Suprapubic skin (tissue), 4 donors: ENCODE measurements around the gene ETV3L. TPM values are rescaled to one million over a fixed set of nuclear protein-coding genes. Genes with fewer than 3 reads are reported as not detected.

Experiments used
- DNase-seq, 2 donors: peaks; one replicate each; pipeline ENCODE4 v3.0.0-alpha.2; 2019; ENCODE audit warnings: low spot score in 2 of 2
- H3K27ac ChIP-seq: fragments of 200-600 bp; sonication (generic); one replicate; pipeline ENCODE4 v1.5.1; 2019
- H3K27me3 ChIP-seq: fragments of 200-600 bp; sonication (generic); one replicate; pipeline ENCODE4 v1.5.1; 2019
- H3K36me3 ChIP-seq: fragments of 200-600 bp; sonication (generic); one replicate; pipeline ENCODE4 v1.5.1; 2019
- H3K4me1 ChIP-seq: fragments of 200-600 bp; sonication (generic); one replicate; pipeline ENCODE4 v1.5.1; 2019
- H3K4me3 ChIP-seq: fragments of 200-600 bp; sonication (generic); one replicate; pipeline ENCODE4 v1.5.1; 2019; ENCODE audit warnings: mild to moderate bottlenecking
- H3K9me3 ChIP-seq: fragments of 200-600 bp; sonication (generic); one replicate; pipeline ENCODE4 v1.5.1; 2019
- EP300 ChIP-seq: sonication (generic); formaldehyde crosslinking; IDR thresholded peaks from one replicate; pipeline ENCODE4 v1.6.1; 2017; ENCODE audit warnings: antibody characterized with exemption
- POLR2A ChIP-seq, 2 donors: fragments of 450-650 bp; IDR thresholded peaks; one replicate each; pipeline ENCODE4 v1.6.1; 2017; ENCODE audit warnings: antibody characterized with exemption in 2 of 2, mild to moderate bottlenecking in 2 of 2, moderate library complexity in 2 of 2
- POLR2AphosphoS5 ChIP-seq, 3 donors: sonication (generic); formaldehyde crosslinking; IDR thresholded peaks; one replicate each; pipeline ENCODE4 v1.6.1; 2017; ENCODE audit warnings: antibody characterized with exemption in 3 of 3
- WGBS: methylation state at CpG from one replicate; pipeline ENCODE4 v1.1.5; 2018; 5-methylcytosine and 5-hydroxymethylcytosine counted together
- total RNA-seq, 4 donors: library from RNA; depleted of rRNA; stranded (reverse); fragments of >200 nt; gene quantifications; one replicate each; pipeline ENCODE4 v1.1.0, GENCODE V29; 2016
- TF ChIP-seq, protein P1 (sequence below), 2 donors: fragments of 200-600 bp in 1 of 2; fragments of 450-650 bp in 1 of 2; sonication (generic) in 1 of 2; IDR thresholded peaks; one replicate each; pipeline ENCODE4 v1.5.1; 2016 to 2019; ENCODE audit warnings: antibody characterized with exemption in 2 of 2, mild to moderate bottlenecking in 1 of 2, moderate library complexity in 1 of 2

The ETV3L gene
- total RNA-seq, 4 donors from 2014 or later, result not detected

DNA sequence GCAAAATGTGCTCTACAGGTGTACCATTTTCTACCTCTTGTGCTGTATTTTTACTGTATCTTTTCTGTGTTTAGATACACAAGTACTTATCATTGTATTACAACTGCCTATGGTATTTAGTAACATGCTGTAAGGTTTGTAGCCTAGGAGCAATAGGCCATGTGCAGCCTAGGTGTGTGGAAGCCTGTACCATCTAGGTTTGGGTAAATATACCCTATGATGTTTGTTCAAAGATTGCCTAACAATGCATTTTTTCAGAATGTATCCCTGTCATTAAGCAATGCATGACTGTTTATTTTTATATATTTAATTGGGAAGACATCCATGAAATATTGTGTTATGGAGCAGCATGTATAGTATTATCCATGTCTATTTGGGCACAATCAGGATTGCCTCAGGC lies 11.0 kb downstream of the ETV3L start:
- TF ChIP-seq, protein P1, sequence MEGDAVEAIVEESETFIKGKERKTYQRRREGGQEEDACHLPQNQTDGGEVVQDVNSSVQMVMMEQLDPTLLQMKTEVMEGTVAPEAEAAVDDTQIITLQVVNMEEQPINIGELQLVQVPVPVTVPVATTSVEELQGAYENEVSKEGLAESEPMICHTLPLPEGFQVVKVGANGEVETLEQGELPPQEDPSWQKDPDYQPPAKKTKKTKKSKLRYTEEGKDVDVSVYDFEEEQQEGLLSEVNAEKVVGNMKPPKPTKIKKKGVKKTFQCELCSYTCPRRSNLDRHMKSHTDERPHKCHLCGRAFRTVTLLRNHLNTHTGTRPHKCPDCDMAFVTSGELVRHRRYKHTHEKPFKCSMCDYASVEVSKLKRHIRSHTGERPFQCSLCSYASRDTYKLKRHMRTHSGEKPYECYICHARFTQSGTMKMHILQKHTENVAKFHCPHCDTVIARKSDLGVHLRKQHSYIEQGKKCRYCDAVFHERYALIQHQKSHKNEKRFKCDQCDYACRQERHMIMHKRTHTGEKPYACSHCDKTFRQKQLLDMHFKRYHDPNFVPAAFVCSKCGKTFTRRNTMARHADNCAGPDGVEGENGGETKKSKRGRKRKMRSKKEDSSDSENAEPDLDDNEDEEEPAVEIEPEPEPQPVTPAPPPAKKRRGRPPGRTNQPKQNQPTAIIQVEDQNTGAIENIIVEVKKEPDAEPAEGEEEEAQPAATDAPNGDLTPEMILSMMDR (IDR thresholded peaks at IDR 0.05), result no peak
- TF ChIP-seq POLR2AphosphoS5 (IDR thresholded peaks at IDR 0.05) (no peak), EP300 (no peak), POLR2A (IDR thresholded peaks at IDR 0.05) (no peak)
- Histone ChIP-seq H3K36me3 (no peaks in the 10 kb centered on the region), H3K9me3 (no peaks in the 10 kb centered on the region), H3K4me3 (no peak overlapping the region), H3K4me1 (peaks cover 10% of the 10 kb centered on the region), H3K27ac (no peak overlapping the region), H3K27me3 (no peaks in the 10 kb centered on the region)
- DNase-seq, result no peak

DNA sequence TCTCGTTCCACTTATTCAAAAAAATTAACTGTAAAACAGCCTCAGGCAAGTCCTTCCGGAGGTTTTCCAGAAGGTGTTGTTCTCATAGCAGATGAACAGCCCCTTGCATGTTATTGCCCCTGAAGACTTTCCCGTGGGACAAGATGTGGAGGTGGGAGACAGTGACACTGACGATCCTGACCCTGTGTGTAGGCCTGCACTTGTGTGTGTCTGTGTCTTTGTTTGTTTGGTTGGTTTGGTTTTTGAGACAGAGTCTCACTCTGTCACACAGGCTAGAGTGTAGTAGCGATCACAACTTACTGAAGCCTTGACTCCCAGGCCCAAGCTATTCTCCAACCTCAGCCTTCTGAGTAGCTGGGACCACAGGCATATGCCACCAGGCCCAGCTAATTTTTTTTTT lies 12.6 kb downstream of the ETV3L start:
- H3K27me3 ChIP-seq, result no peaks in the 10 kb centered on the region
- TF ChIP-seq, protein P1 (IDR thresholded peaks at IDR 0.05), result no peak
- no peak for TF ChIP-seq POLR2AphosphoS5 (IDR thresholded peaks at IDR 0.05)
- WGBS, result 90% methylated on average over 5 of the region's 5 CpGs
- no peaks in the 10 kb centered on the region for H3K9me3 ChIP-seq
- H3K4me1 ChIP-seq, result peaks cover 10% of the 10 kb centered on the region
- H3K4me3 ChIP-seq, result no peak overlapping the region
- no peak for DNase-seq
- H3K36me3 ChIP-seq, result no peaks in the 10 kb centered on the region
- H3K27ac ChIP-seq, result no peak overlapping the region

DNA sequence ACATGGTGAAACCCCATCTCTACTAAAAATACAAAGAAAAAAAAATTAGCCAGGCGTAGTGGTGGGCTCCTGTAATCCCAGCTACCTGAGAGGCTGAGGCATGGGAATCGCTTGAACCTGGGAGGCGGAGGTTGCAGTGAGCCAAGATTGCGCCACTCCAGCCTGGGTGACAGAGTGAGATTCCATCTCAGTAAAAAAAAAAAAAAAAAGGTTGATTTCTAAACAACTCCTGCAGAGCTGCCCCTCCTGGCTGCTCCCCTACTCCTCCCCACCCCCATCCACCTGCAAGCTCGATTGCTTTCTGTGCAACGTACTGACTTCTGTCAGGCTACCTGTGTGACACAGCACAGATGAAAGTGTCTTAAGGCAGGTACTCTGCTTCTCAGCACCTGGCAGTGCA lies 13.3 kb downstream of the ETV3L start:
- Histone ChIP-seq H3K4me1 (peaks cover 10% of the 10 kb centered on the region), H3K4me3 (no peak overlapping the region), H3K27me3 (no peaks in the 10 kb centered on the region), H3K36me3 (no peaks in the 10 kb centered on the region), H3K9me3 (no peaks in the 10 kb centered on the region), H3K27ac (no peak overlapping the region)
- no peak for DNase-seq
- TF ChIP-seq POLR2A (IDR thresholded peaks at IDR 0.05) (no peak), POLR2AphosphoS5 (IDR thresholded peaks at IDR 0.05) (no peak), EP300 (no peak)
- TF ChIP-seq, protein P1 (IDR thresholded peaks at IDR 0.05), result no peak
- 86% methylated on average over 6 of the region's 6 CpGs for WGBS

DNA sequence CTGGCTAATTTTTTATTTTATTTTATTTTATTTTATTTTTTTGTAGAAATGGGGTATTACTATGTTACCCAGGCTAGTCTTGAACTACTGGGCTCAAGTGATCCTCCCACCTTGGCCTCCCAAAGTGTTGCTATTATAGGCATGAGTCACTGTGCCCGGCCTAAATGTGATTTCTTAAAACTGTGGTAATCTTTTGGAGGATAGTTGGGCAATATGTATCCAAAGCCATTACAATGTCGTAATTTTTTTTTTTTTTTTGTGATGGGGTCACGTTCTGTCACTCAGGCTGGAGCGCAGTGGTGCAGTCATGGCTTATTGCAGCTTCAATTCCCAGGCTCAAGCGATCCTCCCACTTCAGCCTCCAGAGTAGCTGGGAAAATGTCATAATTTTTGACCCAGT lies 14.2 kb downstream of the ETV3L start:
- Histone ChIP-seq H3K27me3 (no peaks in the 10 kb centered on the region), H3K27ac (no peak overlapping the region), H3K9me3 (no peaks in the 10 kb centered on the region), H3K4me3 (no peak overlapping the region), H3K36me3 (no peaks in the 10 kb centered on the region), H3K4me1 (peaks cover 3% of the 10 kb centered on the region)
- 89% methylated on average over 5 of the region's 5 CpGs for WGBS
- TF ChIP-seq EP300 (no peak), POLR2A (IDR thresholded peaks at IDR 0.05) (no peak), POLR2AphosphoS5 (IDR thresholded peaks at IDR 0.05) (no peak)
- TF ChIP-seq, protein P1 (IDR thresholded peaks at IDR 0.05), result no peak
- no peak for DNase-seq

DNA sequence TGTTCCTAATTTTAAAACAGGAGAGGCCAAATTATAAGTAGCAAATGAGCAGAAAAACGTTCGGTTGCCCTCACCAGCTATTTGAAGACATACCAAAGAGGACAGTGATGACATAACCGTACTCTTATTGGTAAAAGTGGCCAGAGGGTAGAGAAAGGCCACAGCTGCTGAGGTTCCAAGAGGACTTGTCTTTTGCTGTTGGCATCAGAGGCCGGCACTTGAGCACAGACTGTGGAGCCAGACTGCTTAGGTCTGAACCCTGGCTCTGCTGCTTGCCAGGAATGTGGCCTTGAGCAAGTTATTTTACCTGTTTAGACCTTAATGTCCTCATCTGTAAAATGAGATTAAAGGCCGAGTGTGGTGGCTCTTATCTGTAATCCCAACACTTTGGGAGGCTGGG lies 14.9 kb downstream of the ETV3L start:
- no peaks in the 10 kb centered on the region for H3K4me1 ChIP-seq
- TF ChIP-seq POLR2AphosphoS5 (IDR thresholded peaks at IDR 0.05), result no peak
- TF ChIP-seq EP300, result no peak
- no peak for TF ChIP-seq POLR2A (IDR thresholded peaks at IDR 0.05)
- TF ChIP-seq, protein P1 (IDR thresholded peaks at IDR 0.05), result no peak
- no peak for DNase-seq
- no peak overlapping the region for H3K4me3 ChIP-seq
- H3K27ac ChIP-seq, result no peak overlapping the region
- WGBS, result 77% methylated on average over 5 of the region's 5 CpGs
- H3K27me3 ChIP-seq, result no peaks in the 10 kb centered on the region
- H3K36me3 ChIP-seq, result no peaks in the 10 kb centered on the region
- no peaks in the 10 kb centered on the region for H3K9me3 ChIP-seq
